T-helper 1 cell treated with Interleukin-12 subunit alpha and Interleukin-12 subunit beta and Interleukin-4 antibody, amounts not matched to agents 30 μg/mL and 1 μg/mL, for 36 hours (primary cell): ENCODE measurements around the gene ARHGEF5.
"Not testable (repeated sequence)": the region's sequence is repeated elsewhere in the genome, so short reads cannot be mapped to it uniquely, and the experiment has no call there.

ENCODE experiments used
- H3K27ac Mint-ChIP-seq: one replicate; pipeline ENCODE4 v1.8.0; 2021; ENCODE audit warnings: mild to moderate bottlenecking, mixed read lengths
- H3K27me3 Mint-ChIP-seq: one replicate; pipeline ENCODE4 v1.8.0; 2021; ENCODE audit warnings: low read depth, mixed read lengths
- H3K36me3 Mint-ChIP-seq: one replicate; pipeline ENCODE4 v1.8.0; 2021; ENCODE audit warnings: low read depth, mixed read lengths
- H3K4me1 Mint-ChIP-seq: one replicate; pipeline ENCODE4 v1.8.0; 2021; ENCODE audit warnings: low read depth, mixed read lengths
- H3K4me3 Mint-ChIP-seq: one replicate; pipeline ENCODE4 v1.8.0; 2021; ENCODE audit warnings: mild to moderate bottlenecking, moderate library complexity, mixed read lengths
- H3K9me3 Mint-ChIP-seq: one replicate; pipeline ENCODE4 v1.8.0; 2021; ENCODE audit warnings: mixed read lengths

ARHGEF5 gene

GRCh38 chr7:144355176-144355822, at the start of gene ARHGEF5:
Gene ARHGEF5, plus strand, starts transcription at chr7:144355402. Its CDS starts 7,268 bp downstream, at chr7:144362670.
- Mint-ChIP-seq H3K27ac (peak within 1 kb of the TSS; percentile 47), H3K4me3 (peak within 1 kb of the TSS; percentile 81)
- H3K36me3 Mint-ChIP-seq, H3K9me3 Mint-ChIP-seq, H3K27me3 Mint-ChIP-seq, H3K4me1 Mint-ChIP-seq: not testable (repeated sequence)

DNA sequence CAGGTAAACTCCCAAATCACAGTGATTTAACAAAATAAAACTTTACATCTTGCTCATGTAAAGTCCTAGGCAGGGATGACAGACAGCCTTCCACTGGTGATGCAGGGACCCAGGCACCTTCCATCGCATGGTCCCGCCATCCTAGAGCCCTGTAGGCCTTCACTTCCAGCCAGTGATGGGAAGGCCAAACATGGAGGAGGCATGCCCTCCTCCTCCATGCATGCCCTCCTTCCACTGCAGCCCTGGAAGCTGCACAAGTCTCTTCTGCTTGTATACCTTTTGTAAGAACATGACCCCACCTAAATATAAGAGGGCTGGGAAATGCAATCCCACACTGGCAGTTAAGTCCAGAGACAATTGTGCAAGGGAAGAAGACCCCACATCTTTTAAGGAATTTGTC, 45.5 kb upstream of the ARHGEF5 start:
- H3K9me3 Mint-ChIP-seq, H3K4me3 Mint-ChIP-seq, H3K4me1 Mint-ChIP-seq, H3K27me3 Mint-ChIP-seq, H3K36me3 Mint-ChIP-seq, H3K27ac Mint-ChIP-seq: not testable (repeated sequence)

DNA sequence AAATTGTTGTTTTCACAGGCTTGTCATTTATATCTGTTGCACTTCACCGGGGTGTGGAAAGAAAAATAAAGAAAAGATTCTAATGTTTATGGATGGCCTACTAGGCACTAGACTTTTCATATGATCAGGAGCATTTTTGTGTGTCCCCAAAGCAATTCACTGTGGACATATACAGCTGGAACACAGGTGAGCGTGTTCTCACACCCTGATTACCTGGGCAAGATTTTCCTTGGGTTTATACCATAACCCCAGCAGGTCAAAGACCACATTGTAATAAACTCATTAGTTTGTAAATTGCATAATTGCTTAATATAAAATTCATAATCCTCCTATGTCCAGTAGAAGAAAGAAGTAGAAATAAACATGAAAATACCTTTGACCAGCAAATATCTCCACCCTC, 44.0 kb upstream of the ARHGEF5 start:
- H3K27me3 Mint-ChIP-seq, H3K36me3 Mint-ChIP-seq: not testable (repeated sequence)

GRCh38 chr7:144311872-144312469, 43.2 kb upstream of the ARHGEF5 start, which contains the start of gene OR2A1:
Gene OR2A1, plus strand, starts transcription at chr7:144312419. Its CDS starts 5,706 bp downstream, at chr7:144318125.
- H3K9me3 Mint-ChIP-seq, H3K36me3 Mint-ChIP-seq, H3K27ac Mint-ChIP-seq, H3K27me3 Mint-ChIP-seq, H3K4me3 Mint-ChIP-seq, H3K4me1 Mint-ChIP-seq: not testable (repeated sequence)

More for the DNA sequence above, 44.0 kb upstream of the ARHGEF5 start:
- H3K9me3 Mint-ChIP-seq, H3K4me1 Mint-ChIP-seq, H3K4me3 Mint-ChIP-seq, H3K27ac Mint-ChIP-seq: not testable (repeated sequence)

GRCh38 chr7:144317537-144317936, 37.7 kb upstream of the ARHGEF5 start:
- not testable (repeated sequence) for H3K4me3 Mint-ChIP-seq, H3K9me3 Mint-ChIP-seq, H3K4me1 Mint-ChIP-seq, H3K27me3 Mint-ChIP-seq, H3K27ac Mint-ChIP-seq, H3K36me3 Mint-ChIP-seq

DNA sequence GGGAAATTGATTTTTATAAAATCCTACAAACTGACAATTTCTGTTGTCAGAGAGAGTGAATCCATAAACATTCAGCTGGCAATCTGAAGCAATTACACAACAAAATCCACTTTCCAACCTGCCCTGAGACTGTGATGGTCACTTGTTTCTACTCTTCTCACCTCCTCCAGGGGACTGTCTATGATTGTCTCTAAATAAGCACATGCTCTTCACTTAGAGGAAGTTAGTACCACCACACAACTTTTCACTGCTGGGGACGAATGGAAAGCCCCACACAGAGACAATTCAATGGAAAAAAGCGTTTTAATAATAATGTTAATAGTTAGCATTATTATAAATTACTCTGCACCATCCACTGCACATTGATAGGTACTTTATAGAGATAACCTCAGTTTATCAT, 35.7 kb upstream of the ARHGEF5 start:
- not testable (repeated sequence) for H3K36me3 Mint-ChIP-seq, H3K4me3 Mint-ChIP-seq, H3K4me1 Mint-ChIP-seq, H3K27me3 Mint-ChIP-seq, H3K9me3 Mint-ChIP-seq, H3K27ac Mint-ChIP-seq

DNA sequence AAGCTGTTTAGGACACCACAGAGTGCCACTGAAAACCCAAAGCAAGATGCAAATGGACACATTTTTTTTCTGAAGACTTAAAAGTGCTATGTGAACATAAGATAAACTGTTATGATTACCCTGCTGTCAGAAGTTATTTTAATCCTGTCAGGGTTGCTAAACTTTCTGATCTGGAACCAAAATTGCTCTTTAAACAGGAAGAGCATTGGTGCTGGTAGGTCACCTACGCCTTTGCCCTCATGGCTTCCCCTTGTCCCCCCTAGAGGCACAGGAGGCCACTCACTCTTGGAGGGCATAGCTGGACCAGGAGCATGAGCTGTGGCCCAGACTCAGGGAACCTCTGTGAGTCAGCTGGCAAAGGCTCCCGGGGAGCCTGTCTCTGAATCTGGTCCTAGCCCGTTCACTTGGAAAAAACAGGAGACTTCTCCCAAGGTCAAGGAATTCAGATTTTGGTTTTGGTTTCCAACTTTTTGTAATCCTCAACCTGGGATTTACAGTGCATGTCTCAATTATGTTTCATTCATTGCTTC, 33.5 kb upstream of the ARHGEF5 start:
- H3K27me3 Mint-ChIP-seq, H3K4me3 Mint-ChIP-seq, H3K36me3 Mint-ChIP-seq, H3K27ac Mint-ChIP-seq, H3K9me3 Mint-ChIP-seq, H3K4me1 Mint-ChIP-seq: not testable (repeated sequence)

DNA sequence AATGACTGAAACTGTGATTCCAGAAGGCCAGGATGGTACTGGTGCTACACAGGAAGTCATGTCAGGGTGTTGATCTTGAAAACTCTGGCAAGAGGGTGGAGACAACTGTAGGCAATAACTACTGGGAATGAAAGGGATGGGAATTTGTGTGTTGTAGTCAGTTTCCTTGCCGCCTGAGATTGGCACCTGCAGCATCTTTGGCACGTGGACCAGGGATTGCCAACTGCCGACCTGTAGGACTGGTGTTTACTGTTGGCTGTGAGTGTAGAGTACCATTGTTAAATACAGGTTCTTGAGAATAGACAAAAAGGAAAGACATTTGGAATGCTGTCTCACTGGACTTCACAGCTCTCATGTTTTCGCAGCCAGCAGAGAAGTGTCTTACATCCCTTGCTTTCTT, 31.8 kb upstream of the ARHGEF5 start:
- H3K36me3 Mint-ChIP-seq, H3K27ac Mint-ChIP-seq, H3K9me3 Mint-ChIP-seq: not testable (repeated sequence)

DNA sequence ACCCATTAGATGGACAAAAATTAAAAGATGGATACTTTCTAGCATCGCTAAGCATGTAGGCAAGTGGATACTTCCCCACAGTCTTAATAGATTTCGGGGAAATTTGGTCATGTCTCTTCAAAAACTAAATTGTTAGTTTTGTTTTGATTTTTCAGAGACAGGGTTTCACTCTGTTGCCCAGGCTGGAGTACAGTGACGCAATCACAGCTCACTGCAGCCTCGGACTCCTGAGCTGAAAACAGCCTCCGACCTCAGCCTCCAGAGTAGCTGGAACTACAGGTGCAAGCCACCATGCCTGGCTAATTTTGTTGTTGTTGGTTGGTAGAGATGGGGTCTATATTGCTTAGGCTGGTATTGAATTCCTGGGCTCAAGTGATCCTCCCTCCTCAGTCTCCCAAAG, 29.3 kb upstream of the ARHGEF5 start:
- H3K27ac Mint-ChIP-seq, H3K9me3 Mint-ChIP-seq, H3K4me3 Mint-ChIP-seq, H3K36me3 Mint-ChIP-seq, H3K27me3 Mint-ChIP-seq, H3K4me1 Mint-ChIP-seq: not testable (repeated sequence)

More for the DNA sequence above, 31.8 kb upstream of the ARHGEF5 start:
- not testable (repeated sequence) for H3K4me3 Mint-ChIP-seq, H3K27me3 Mint-ChIP-seq, H3K4me1 Mint-ChIP-seq

- H3K27me3 Mint-ChIP-seq, H3K36me3 Mint-ChIP-seq, H3K4me1 Mint-ChIP-seq, H3K9me3 Mint-ChIP-seq, H3K27ac Mint-ChIP-seq, H3K4me3 Mint-ChIP-seq: not testable (repeated sequence)
These were observed 25.2 kb upstream of the ARHGEF5 start for GRCh38 chr7:144330044-144330443.

DNA sequence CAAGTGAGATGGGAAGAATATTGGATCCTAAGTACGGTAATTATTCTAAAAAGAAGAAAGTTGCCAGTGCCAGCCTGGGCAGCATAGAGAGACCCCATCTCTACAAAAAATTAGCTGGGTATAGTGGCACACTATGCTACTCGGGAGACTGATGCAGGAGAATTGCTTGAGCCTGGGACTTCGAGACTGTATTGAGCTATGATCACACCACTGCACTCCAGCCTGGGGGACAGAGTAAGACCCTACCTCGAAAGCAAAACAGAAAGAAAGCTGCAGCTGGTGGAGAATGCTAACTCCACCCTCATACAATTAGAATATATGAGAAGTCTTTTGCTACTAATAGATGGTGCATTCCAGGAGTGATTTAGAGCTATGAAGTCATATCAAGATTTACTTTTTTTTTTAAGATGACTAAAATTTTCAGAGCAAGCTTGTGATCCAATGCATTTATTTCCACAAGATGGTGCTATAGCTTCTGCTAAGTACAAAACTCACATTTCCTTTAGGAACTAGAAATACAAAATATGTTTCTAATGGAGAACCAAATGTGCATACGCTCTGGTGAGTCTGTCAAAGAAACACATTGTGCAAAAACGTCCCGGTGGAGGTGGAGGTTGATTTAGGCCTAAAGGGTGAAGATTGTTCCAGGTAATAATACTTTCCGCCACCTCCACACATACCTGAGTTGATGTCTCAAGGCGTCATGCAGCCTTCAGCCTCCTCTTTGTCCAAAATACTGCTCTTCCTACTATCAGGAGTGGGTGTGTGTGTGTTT, 23.8 kb upstream of the ARHGEF5 start:
- H3K4me1 Mint-ChIP-seq, H3K27me3 Mint-ChIP-seq, H3K36me3 Mint-ChIP-seq, H3K9me3 Mint-ChIP-seq, H3K27ac Mint-ChIP-seq, H3K4me3 Mint-ChIP-seq: not testable (repeated sequence)

DNA sequence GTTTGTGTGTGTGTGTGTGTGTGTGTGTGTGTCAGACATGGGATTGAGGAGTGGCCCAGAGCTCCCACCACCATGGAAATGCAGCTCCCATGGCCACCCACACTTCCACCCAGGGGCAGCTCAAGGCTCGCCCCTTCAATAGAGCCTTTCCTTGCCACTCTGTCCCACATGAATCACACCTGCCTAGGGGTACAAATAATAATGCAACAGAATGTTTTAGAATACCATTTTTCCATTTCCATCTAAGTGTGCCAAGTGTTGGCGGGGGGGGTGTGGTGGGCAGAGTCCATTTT, 23.3 kb upstream of the ARHGEF5 start:
- H3K9me3 Mint-ChIP-seq, H3K4me3 Mint-ChIP-seq, H3K4me1 Mint-ChIP-seq, H3K27me3 Mint-ChIP-seq, H3K36me3 Mint-ChIP-seq, H3K27ac Mint-ChIP-seq: not testable (repeated sequence)

GRCh38 chr7:144348625-144349024, 6.6 kb upstream of the ARHGEF5 start:
- not testable (repeated sequence) for H3K27me3 Mint-ChIP-seq

DNA sequence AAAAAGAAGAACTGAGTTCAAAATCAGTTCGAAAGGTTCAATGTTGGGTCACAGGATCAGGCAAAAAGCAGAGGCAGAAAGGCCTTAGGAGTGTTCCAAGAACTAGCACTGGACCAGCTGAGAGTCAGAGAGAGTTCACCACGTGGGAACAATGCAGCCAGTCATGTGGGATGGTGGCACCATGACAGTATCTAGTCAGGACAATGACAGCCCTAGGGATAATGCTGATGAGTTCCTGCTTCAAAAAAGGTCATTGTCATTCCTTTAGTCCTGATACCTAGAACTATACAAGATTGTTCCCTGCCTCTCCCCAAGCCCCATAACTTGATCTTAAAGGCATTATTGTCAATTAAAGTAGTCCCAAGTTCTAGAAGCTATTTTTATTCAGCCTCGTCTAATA, 3.5 kb upstream of the ARHGEF5 start:
- H3K36me3 Mint-ChIP-seq = not testable (repeated sequence)

More at GRCh38 chr7:144348625-144349024, 6.6 kb upstream of the ARHGEF5 start:
- not testable (repeated sequence) for H3K4me1 Mint-ChIP-seq, H3K4me3 Mint-ChIP-seq, H3K36me3 Mint-ChIP-seq, H3K27ac Mint-ChIP-seq, H3K9me3 Mint-ChIP-seq

DNA sequence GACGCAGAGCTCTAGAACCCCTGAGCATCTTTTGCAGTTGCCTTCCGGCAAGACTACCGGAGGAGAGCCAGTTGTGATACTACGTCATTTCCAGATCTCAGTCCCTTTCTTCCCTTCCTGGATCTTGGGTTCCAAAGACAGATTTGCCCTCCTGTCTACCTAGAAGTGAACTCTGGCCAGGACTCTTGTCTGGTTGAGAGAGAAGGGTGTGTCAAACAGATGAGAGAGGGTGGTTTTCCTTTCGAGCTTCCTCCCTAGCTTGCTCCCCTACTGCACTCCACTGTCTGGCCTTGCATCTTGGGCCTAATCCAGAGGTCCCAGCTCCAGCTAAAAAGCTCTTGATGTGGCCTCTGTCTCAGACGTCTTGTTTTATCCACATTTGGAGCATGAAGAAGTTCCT, 983 bp downstream of the ARHGEF5 start:
- not testable (repeated sequence) for H3K9me3 Mint-ChIP-seq, H3K4me3 Mint-ChIP-seq, H3K27ac Mint-ChIP-seq, H3K27me3 Mint-ChIP-seq, H3K36me3 Mint-ChIP-seq, H3K4me1 Mint-ChIP-seq

More for the DNA sequence above, 3.5 kb upstream of the ARHGEF5 start:
- not testable (repeated sequence) for H3K27ac Mint-ChIP-seq, H3K4me1 Mint-ChIP-seq, H3K9me3 Mint-ChIP-seq, H3K27me3 Mint-ChIP-seq, H3K4me3 Mint-ChIP-seq
